ENCODE data around the gene UBAP1.
"Not testable (repeated sequence)": the region's sequence is repeated elsewhere in the genome, so short reads cannot be mapped to it uniquely, and the experiment has no call there.

UBAP1 gene

GRCh38 chr9:34271265-34272006 lies 92.6 kb downstream of the UBAP1 start:
- DNase-seq, result no peak

- no peak for DNase-seq
Observed at GRCh38 chr9:34272101-34272541, 93.3 kb downstream of the UBAP1 start.

GRCh38 chr9:34273588-34273987 lies 94.7 kb downstream of the UBAP1 start:
- not testable (repeated sequence) for DNase-seq

- DNase-seq, result no peak
Observed at GRCh38 chr9:34275811-34276210, 97.0 kb downstream of the UBAP1 start.

- no peak for DNase-seq
Observed at GRCh38 chr9:34276772-34277171, 97.9 kb downstream of the UBAP1 start.

GRCh38 chr9:34279411-34279810 lies 100.6 kb downstream of the UBAP1 start:
- DNase-seq, result no peak

- no peak for DNase-seq
Observed at GRCh38 chr9:34282096-34282495, 103.3 kb downstream of the UBAP1 start.

GRCh38 chr9:34289159-34289558 lies 110.3 kb downstream of the UBAP1 start:
- DNase-seq, result no peak

GRCh38 chr9:34291023-34291422 lies 112.2 kb downstream of the UBAP1 start:
- no peak for DNase-seq

GRCh38 chr9:34291423-34291822 lies 112.6 kb downstream of the UBAP1 start:
- DNase-seq, result no peak

GRCh38 chr9:34292552-34292951 lies 113.7 kb downstream of the UBAP1 start:
- no peak for DNase-seq

- DNase-seq, result not testable (repeated sequence)
Observed at GRCh38 chr9:34301064-34301463, 122.2 kb downstream of the UBAP1 start.

All from AML-193 (cell line).